ENCODE results near the gene C1QBP. TPM values are rescaled to one million over a fixed set of nuclear protein-coding genes. Genes with fewer than 3 reads are reported as not detected.

C1QBP gene, protein sequence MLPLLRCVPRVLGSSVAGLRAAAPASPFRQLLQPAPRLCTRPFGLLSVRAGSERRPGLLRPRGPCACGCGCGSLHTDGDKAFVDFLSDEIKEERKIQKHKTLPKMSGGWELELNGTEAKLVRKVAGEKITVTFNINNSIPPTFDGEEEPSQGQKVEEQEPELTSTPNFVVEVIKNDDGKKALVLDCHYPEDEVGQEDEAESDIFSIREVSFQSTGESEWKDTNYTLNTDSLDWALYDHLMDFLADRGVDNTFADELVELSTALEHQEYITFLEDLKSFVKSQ
- 100 to 1,000 TPM in 3 of 4 donors, 10 to 100 TPM in 1; 75.4 to 143 (median 113) TPM for total RNA-seq

- Histone ChIP-seq H3K27ac (peak within 1 kb of the TSS; percentile 46 to 50 (median 49)), H3K36me3 (peaks cover 15 to 24% of the 10 kb centered on the region in 2 donors), H3K4me3 (replicated peaks in 1 of 3) (peak within 1 kb of the TSS; percentile 43 to 92 (median 59)), H3K9me3 (no peaks in the 10 kb centered on the region), H3K4me1 (peaks cover 10% of the 10 kb centered on the region in 2 donors), H3K27me3 (no peaks in the 10 kb centered on the region)
- intact Hi-C loops (cut with DNase I): loop anchor here (10.0 kb wide), 1 partner anchor 154 kb away; the partner anchor contains the start of gene RABEP1
- 0% methylated on average over 18 to 38 of the region's 75 CpGs for whole genome bisulfite sequencing, 2 donors
- DNase-seq: peak; percentile 89 to 92
- TF ChIP-seq POLR2A (IDR thresholded peaks at IDR 0.05): peak in 1 of 2 donors; percentile 65
- TF ChIP-seq, protein P1, sequence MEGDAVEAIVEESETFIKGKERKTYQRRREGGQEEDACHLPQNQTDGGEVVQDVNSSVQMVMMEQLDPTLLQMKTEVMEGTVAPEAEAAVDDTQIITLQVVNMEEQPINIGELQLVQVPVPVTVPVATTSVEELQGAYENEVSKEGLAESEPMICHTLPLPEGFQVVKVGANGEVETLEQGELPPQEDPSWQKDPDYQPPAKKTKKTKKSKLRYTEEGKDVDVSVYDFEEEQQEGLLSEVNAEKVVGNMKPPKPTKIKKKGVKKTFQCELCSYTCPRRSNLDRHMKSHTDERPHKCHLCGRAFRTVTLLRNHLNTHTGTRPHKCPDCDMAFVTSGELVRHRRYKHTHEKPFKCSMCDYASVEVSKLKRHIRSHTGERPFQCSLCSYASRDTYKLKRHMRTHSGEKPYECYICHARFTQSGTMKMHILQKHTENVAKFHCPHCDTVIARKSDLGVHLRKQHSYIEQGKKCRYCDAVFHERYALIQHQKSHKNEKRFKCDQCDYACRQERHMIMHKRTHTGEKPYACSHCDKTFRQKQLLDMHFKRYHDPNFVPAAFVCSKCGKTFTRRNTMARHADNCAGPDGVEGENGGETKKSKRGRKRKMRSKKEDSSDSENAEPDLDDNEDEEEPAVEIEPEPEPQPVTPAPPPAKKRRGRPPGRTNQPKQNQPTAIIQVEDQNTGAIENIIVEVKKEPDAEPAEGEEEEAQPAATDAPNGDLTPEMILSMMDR (IDR thresholded peaks at IDR 0.05): peak; percentile 96 to 100 (median 98)
These were observed at the start of gene C1QBP for GRCh38 chr17:5438716-5439445. Gene C1QBP (minus strand): TSS chr17:5439155. CDS start chr17:5439073, 82 bp downstream.

GRCh38 chr17:5488752-5489151 is 49.8 kb upstream of the C1QBP start:
- Histone ChIP-seq H3K4me1 (peaks cover 17 to 25% of the 10 kb centered on the region in 2 donors), H3K9me3 (no peaks in the 10 kb centered on the region), H3K36me3 (peaks cover 5 to 14% of the 10 kb centered on the region in 2 donors), H3K27me3 (no peaks in the 10 kb centered on the region), H3K27ac (no peak overlapping the region), H3K4me3 (replicated peaks in 1 of 3) (no peak overlapping the region)
- TF ChIP-seq, protein P1 (IDR thresholded peaks at IDR 0.05): no peak
- no peak for TF ChIP-seq POLR2A (IDR thresholded peaks at IDR 0.05)
- intact Hi-C loops (cut with DNase I): no loop called here
- peak; percentile 15 to 18 for DNase-seq
- 64 to 67% methylated on average over 8 of the region's 8 CpGs for WGBS, 2 donors

DNA sequence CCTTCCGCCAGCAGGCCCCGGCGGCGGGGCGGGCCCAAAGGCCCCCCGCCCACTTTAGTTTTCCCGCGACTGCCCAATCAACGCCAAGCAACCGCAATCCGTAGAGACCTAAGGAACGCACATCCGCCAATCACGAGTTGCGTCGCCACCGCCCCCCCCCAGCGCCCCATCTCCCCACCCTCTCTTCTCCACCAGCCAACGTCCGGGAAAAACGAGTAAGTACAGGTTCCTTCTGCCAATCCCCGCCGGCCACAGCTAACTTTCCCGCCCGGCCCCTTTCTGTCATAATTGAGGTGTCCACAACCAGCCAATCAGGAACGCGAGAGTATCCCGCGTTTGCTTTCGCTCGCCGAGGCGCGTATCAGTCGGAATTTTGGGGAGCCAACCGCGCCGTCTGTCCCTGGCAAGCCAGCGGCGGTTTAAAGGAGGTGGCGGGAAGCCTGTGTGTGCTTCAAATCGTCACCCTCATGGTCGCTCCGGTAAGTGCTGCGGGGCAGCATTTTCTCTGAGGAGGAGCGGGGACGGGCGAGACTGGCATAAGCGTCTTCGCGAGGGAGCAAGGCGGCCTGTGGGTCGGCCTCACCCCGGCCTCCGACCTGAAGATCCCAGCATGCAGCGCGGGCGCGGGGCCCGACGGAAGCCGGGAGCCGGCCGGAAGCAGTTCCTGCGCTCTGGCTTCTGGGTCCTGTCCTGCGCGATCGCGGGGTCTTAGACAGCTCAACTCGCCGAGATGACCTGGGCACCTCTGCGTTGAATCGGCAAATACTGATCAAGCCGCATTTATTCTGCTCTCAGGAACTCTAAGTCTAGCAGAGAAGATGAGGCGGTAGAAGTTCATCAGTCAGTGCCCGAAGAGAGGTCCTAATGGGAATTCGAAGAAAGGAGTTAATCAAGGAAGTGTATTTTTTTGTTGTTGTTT is 47.5 kb upstream of the C1QBP start, which contains the start of gene MIS12:
Gene MIS12 (plus strand): TSS at position 361 of the 919 bp plus-strand sequence. CDS start 2,297 bp downstream, outside the sequence.
- DNase-seq: peak; percentile 99
- TF ChIP-seq POLR2A (IDR thresholded peaks at IDR 0.05): peak in 1 of 2 donors; percentile 81
- TF ChIP-seq, protein P1 (IDR thresholded peaks at IDR 0.05): no peak
- Histone ChIP-seq H3K9me3 (no peaks in the 10 kb centered on the region), H3K36me3 (peaks cover 10 to 28% of the 10 kb centered on the region in 2 donors), H3K4me3 (replicated peaks in 1 of 3) (peak within 1 kb of the TSS; percentile 64 to 69 (median 64)), H3K27me3 (no peaks in the 10 kb centered on the region), H3K27ac (peak within 1 kb of the TSS; percentile 90 to 99 (median 98)), H3K4me1 (peaks cover 17 to 25% of the 10 kb centered on the region in 2 donors)
- 0 to 1% methylated on average over 26 to 55 of the region's 77 CpGs for WGBS, 2 donors
- intact Hi-C loops (cut with DNase I): no loop called here

DNA sequence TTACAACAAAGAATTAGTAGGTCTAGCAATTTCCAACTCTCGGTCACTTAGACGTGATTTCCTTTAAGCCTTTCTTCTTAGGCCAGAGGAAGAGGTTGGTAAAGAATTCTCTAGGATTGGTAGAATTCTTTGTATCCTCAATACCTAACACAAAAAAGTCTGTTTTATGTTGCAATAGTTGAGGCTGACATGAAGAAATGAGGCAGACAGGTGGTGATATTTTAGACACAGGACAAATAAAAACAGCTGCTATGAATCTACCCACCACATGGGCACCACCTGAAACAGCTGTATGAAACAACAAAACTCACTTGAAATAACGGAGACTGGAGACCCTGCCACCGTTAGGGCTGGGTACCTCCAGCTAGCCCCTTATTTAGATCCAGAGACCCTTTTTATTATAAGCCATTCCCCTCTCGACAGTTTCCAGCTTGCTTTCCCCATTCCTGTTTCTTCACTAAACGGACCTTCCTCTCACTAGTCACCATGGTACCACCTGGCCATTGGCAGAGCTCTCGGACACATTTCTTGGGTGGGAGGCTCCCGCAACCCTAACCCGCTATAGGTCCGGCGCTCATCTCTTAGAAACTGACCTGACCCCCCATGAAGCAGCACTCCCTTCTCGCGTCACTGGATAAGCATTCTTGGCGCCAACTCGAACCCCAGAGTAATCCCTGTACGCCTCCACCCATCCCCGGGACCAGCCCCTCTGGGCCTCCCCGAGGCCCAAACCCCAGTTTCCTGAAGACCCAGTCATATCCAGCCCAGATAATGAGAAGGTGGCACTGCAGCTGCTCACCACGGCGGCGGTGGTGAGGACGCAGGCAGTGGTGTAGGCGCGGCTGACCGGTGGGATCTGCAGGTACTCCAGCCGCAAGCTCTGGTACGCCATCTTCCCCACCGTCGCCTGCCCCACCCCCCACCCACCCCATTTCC is 46.6 kb upstream of the C1QBP start, which contains the start of gene DERL2:
Gene DERL2 (minus strand): TSS at position 909 of the 936 bp plus-strand sequence. CDS start 17 bp downstream, at position 892.
- 6 to 10% methylated on average over 17 to 27 of the region's 29 CpGs for WGBS, 2 donors
- Histone ChIP-seq H3K27me3 (no peaks in the 10 kb centered on the region), H3K4me1 (peaks cover 17 to 25% of the 10 kb centered on the region in 2 donors), H3K27ac (peak within 1 kb of the TSS; percentile 90 to 99 (median 98)), H3K9me3 (no peaks in the 10 kb centered on the region), H3K36me3 (peaks cover 16 to 38% of the 10 kb centered on the region in 2 donors), H3K4me3 (replicated peaks in 1 of 3) (peak within 1 kb of the TSS; percentile 64 to 69 (median 64))
- DNase-seq: no peak
- TF ChIP-seq, protein P1 (IDR thresholded peaks at IDR 0.05): no peak
- TF ChIP-seq POLR2A (IDR thresholded peaks at IDR 0.05): no peak
- intact Hi-C loops (cut with DNase I): no loop called here

Data from thyroid gland (tissue), 4 donors.